HepG2 (cell line): ENCODE data around the gene KREMEN1. TPM values are rescaled to one million over a fixed set of nuclear protein-coding genes. Genes with fewer than 3 reads are reported as not detected.

Experiments used
- ARID2 ChIP-seq: sonication (generic); formaldehyde crosslinking; IDR thresholded peaks from 2 replicates; pipeline ENCODE4 v1.8.1; 2022; ENCODE audit warnings: mild to moderate bottlenecking, missing genetic modification reagents, borderline replicate concordance
- ATM ChIP-seq: fragments of 450-650 bp; IDR thresholded peaks from 2 replicates; pipeline ENCODE4 v1.7.1; 2017; ENCODE audit warnings: mild to moderate bottlenecking, borderline replicate concordance
- CHD4 ChIP-seq: fragments of 200-600 bp; sonication (generic); IDR thresholded peaks from 2 replicates; pipeline ENCODE4 v1.7.0; 2017; ENCODE audit warnings: mild to moderate bottlenecking, low read length, borderline replicate concordance
- ETV5 ChIP-seq: IDR thresholded peaks from 2 replicates; pipeline ENCODE4 v1.6.1; 2018; ENCODE audit warnings: missing biosample characterization, missing genetic modification reagents, inconsistent platforms, borderline replicate concordance
- FLYWCH1 ChIP-seq: sonication (generic); formaldehyde crosslinking; IDR thresholded peaks from 2 replicates; pipeline ENCODE4 v1.8.1; 2023; ENCODE audit warnings: mild to moderate bottlenecking, missing genetic modification reagents
- FOXC1 ChIP-seq: sonication (generic); formaldehyde crosslinking; IDR thresholded peaks from 2 replicates; pipeline ENCODE4 v1.8.0; 2022; ENCODE audit warnings: mild to moderate bottlenecking, missing genetic modification reagents, borderline replicate concordance
- HIVEP1 ChIP-seq: sonication (generic); formaldehyde crosslinking; IDR thresholded peaks from 2 replicates; pipeline ENCODE4 v1.4.0; 2020; ENCODE audit warnings: mild to moderate bottlenecking, missing genetic modification reagents
- HNRNPH1 ChIP-seq: fragments of 200-400 bp; formaldehyde crosslinking; optimal IDR thresholded peaks from 2 replicates; pipeline ENCODE3; 2017; ENCODE audit warnings: mild to moderate bottlenecking, low read depth, low read length
- IRF2 ChIP-seq: IDR thresholded peaks from 2 replicates; pipeline ENCODE4 v1.6.1; 2018; ENCODE audit warnings: missing genetic modification reagents, missing compliant biosample characterization
- KMT2B ChIP-seq: IDR thresholded peaks from 2 replicates; pipeline ENCODE4 v1.6.1; 2016; ENCODE audit warnings: missing genetic modification reagents, missing compliant biosample characterization
- NCOA5 ChIP-seq: sonication (generic); formaldehyde crosslinking; IDR thresholded peaks from 2 replicates; pipeline ENCODE4 v1.4.0; 2020; ENCODE audit warnings: missing genetic modification reagents
- NR2F2 ChIP-seq: IDR thresholded peaks from 2 replicates; pipeline ENCODE4 v1.6.1; 2012; ENCODE audit warnings: low read depth, inconsistent platforms, borderline replicate concordance
- SNAPC2 ChIP-seq: sonication (generic); formaldehyde crosslinking; IDR thresholded peaks from 2 replicates; pipeline ENCODE4 v1.8.1; 2022; ENCODE audit warnings: mild to moderate bottlenecking, missing genetic modification reagents
- U2AF1 ChIP-seq: fragments of 200-400 bp; formaldehyde crosslinking; optimal IDR thresholded peaks from 2 replicates; pipeline ENCODE3; 2017; ENCODE audit warnings: mild to moderate bottlenecking, low read depth, low read length
- ZBTB21 ChIP-seq: sonication (generic); formaldehyde crosslinking; IDR thresholded peaks from 2 replicates; pipeline ENCODE4 v1.4.0; 2020; ENCODE audit warnings: missing genetic modification reagents
- ZBTB38 ChIP-seq: sonication (generic); formaldehyde crosslinking; IDR thresholded peaks from 2 replicates; pipeline ENCODE4 v1.5.1; 2020; ENCODE audit warnings: mild to moderate bottlenecking, missing genetic modification reagents
- ZBTB8A ChIP-seq: sonication (generic); formaldehyde crosslinking; IDR thresholded peaks from 2 replicates; pipeline ENCODE4 v1.4.0; 2020; ENCODE audit warnings: mild to moderate bottlenecking, low read depth, missing genetic modification reagents, borderline replicate concordance
- ZFX ChIP-seq: sonication (generic); formaldehyde crosslinking; IDR thresholded peaks from 2 replicates; pipeline ENCODE4 v1.4.0; 2020; ENCODE audit warnings: mild to moderate bottlenecking, low read depth, missing genetic modification reagents, moderate library complexity
- ZNF12 ChIP-seq: sonication (generic); formaldehyde crosslinking; IDR thresholded peaks from 2 replicates; pipeline ENCODE4 v1.5.0; 2020; ENCODE audit warnings: missing genetic modification reagents
- ZNF543 ChIP-seq: sonication (generic); formaldehyde crosslinking; IDR thresholded peaks from 2 replicates; pipeline ENCODE4 v1.4.0; 2020; ENCODE audit warnings: mild to moderate bottlenecking, missing genetic modification reagents
- ZNF563 ChIP-seq: sonication (generic); formaldehyde crosslinking; IDR thresholded peaks from 2 replicates; pipeline ENCODE4 v1.8.0; 2022; ENCODE audit warnings: mild to moderate bottlenecking, moderate library complexity, missing genetic modification reagents
- ZNF615 ChIP-seq: sonication (generic); formaldehyde crosslinking; IDR thresholded peaks from 2 replicates; pipeline ENCODE4 v1.5.0; 2020; ENCODE audit warnings: mild to moderate bottlenecking, missing genetic modification reagents, borderline replicate concordance
- ZNF790 ChIP-seq: sonication (generic); formaldehyde crosslinking; IDR thresholded peaks from 2 replicates; pipeline ENCODE4 v1.8.0; 2022; ENCODE audit warnings: missing genetic modification reagents, mild to moderate bottlenecking, borderline replicate concordance
- ZSCAN21 ChIP-seq: sonication (generic); formaldehyde crosslinking; IDR thresholded peaks from 2 replicates; pipeline ENCODE4 v1.8.0; 2022; ENCODE audit warnings: mild to moderate bottlenecking, missing genetic modification reagents, moderate library complexity, borderline replicate concordance
- polyA plus RNA-seq, 8 experiments: library from polyadenylated mRNA; depleted of rRNA in 3 of 8; stranded (reverse) in 7 of 8; unstranded in 1 of 8; fragments of >200 nt; fragmentation: Illumina TruSeq in 4 of 8; extraction: Trizol in 4 of 8; gene quantifications; 2 replicates each; pipeline versions ENCODE4 v1.2.1 to v1.2.3, GENCODE V29; 2011 to 2016; ENCODE audit warnings: low read depth in 4 of 8, missing spikeins in 1 of 8, mixed read lengths in 1 of 8; ENCODE audit not compliant: insufficient read depth in 1 of 8
- total RNA-seq, 5 experiments: library from RNA; depleted of rRNA; stranded (reverse); fragments of >200 nt; fragmentation: Illumina TruSeq; extraction: Trizol; gene quantifications; 2 replicates each; pipeline ENCODE4 v1.2.3, GENCODE V29; 2016; ENCODE audit warnings: low read depth in 1 of 5
- TF ChIP-seq, protein P1 (sequence below): sonication (generic); formaldehyde crosslinking; IDR thresholded peaks from 2 replicates; pipeline ENCODE4 v1.8.0; 2022; ENCODE audit warnings: mild to moderate bottlenecking, missing genetic modification reagents, moderate library complexity
- TF ChIP-seq, protein P2 (sequence below): IDR thresholded peaks from 2 replicates; pipeline ENCODE4 v1.6.1; 2016; ENCODE audit warnings: control low read depth
- TF ChIP-seq, protein P3 (sequence below): sonication (generic); formaldehyde crosslinking; IDR thresholded peaks from 2 replicates; pipeline ENCODE4 v1.4.0; 2020; ENCODE audit warnings: mild to moderate bottlenecking, missing genetic modification reagents
- TF ChIP-seq, protein P4 (sequence below): fragments of 450-650 bp; IDR thresholded peaks from 2 replicates; pipeline ENCODE4 v1.6.1; 2016

Gene KREMEN1
- total and polyA plus RNA-seq, 2 of the 13 experiments (the other 11 are each of a cell fraction or from before 2014, with no cell fraction given), result 9.8 to 13.8 TPM

DNA sequence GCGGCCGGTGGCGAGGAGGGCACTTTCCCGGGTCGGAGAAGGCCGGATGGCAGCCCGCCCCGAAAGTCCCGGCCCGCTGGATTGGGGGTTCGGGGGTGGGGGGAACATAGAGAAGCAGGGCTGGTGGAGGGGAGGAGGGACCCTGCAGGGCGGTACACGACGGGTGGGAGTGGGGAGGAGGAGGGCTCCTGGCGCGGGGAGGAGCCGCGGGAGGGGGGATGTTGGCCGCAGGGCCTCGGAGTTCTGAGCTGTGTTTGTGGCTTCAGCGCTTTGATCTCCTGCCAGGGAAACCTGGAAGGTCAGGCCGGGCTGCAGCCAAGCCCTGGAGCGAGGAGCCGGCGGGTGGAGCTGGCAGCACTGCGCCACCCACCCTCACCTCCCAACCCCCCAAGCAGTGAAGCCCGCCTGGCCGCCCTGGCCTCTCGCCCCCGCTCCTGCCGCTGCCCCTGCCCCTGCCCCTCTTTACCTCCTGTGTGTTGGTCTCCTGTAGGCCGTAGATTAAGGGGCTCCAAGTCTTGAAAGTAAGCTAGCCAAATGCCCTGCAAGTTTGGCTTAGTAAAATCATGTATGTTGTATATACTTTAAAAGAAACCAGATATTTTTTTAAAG is 42.1 kb upstream of the KREMEN1 start (continued):
- no peak for TF ChIP-seq ZNF615 (CRISPR knock-in tag)
- no peak for TF ChIP-seq ATM
- TF ChIP-seq HIVEP1 (CRISPR knock-in tag), result no peak
- no peak for TF ChIP-seq ZNF790 (CRISPR knock-in tag)
- TF ChIP-seq ZSCAN21 (CRISPR knock-in tag), result peak; percentile 56; the same call in 1 of the 2 replicates
- no peak for TF ChIP-seq ARID2 (CRISPR knock-in tag)
- TF ChIP-seq ZBTB38 (CRISPR knock-in tag), result peak; percentile 67
- no peak for TF ChIP-seq CHD4
- TF ChIP-seq ZFX (CRISPR knock-in tag), result 0 out of 2 replicates have a peak, but pooled peaks have one; percentile 47
- peak; percentile 74; the same call in 1 of the 2 replicates for TF ChIP-seq ETV5 (CRISPR knock-in tag)
- TF ChIP-seq, protein P1, sequence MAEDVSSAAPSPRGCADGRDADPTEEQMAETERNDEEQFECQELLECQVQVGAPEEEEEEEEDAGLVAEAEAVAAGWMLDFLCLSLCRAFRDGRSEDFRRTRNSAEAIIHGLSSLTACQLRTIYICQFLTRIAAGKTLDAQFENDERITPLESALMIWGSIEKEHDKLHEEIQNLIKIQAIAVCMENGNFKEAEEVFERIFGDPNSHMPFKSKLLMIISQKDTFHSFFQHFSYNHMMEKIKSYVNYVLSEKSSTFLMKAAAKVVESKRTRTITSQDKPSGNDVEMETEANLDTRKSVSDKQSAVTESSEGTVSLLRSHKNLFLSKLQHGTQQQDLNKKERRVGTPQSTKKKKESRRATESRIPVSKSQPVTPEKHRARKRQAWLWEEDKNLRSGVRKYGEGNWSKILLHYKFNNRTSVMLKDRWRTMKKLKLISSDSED (CRISPR knock-in tag), result no peak
- peak; percentile 39; the same call in 1 of the 2 replicates for TF ChIP-seq ZNF12 (CRISPR knock-in tag)
- peak; percentile 40; the same call in 1 of the 2 replicates for TF ChIP-seq ZNF563 (CRISPR knock-in tag)
- TF ChIP-seq FOXC1 (CRISPR knock-in tag), result peak; percentile 68; the same call in 1 of the 2 replicates
- no peak for TF ChIP-seq FLYWCH1 (CRISPR knock-in tag)
- TF ChIP-seq SNAPC2 (CRISPR knock-in tag), result no peak
- TF ChIP-seq HNRNPH1, result no peak
- no peak for TF ChIP-seq U2AF1
- peak; percentile 82 for TF ChIP-seq NR2F2
- peak; percentile 88 for TF ChIP-seq ZNF543
- TF ChIP-seq NCOA5 (CRISPR knock-in tag), result no peak
- TF ChIP-seq, protein P2, sequence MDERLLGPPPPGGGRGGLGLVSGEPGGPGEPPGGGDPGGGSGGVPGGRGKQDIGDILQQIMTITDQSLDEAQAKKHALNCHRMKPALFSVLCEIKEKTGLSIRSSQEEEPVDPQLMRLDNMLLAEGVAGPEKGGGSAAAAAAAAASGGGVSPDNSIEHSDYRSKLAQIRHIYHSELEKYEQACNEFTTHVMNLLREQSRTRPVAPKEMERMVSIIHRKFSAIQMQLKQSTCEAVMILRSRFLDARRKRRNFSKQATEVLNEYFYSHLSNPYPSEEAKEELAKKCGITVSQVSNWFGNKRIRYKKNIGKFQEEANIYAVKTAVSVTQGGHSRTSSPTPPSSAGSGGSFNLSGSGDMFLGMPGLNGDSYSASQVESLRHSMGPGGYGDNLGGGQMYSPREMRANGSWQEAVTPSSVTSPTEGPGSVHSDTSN (CRISPR knock-in tag), result 0 out of 2 replicates have a peak, but pooled peaks have one; percentile 12
- TF ChIP-seq ZBTB8A, result no peak
- TF ChIP-seq, protein P3, sequence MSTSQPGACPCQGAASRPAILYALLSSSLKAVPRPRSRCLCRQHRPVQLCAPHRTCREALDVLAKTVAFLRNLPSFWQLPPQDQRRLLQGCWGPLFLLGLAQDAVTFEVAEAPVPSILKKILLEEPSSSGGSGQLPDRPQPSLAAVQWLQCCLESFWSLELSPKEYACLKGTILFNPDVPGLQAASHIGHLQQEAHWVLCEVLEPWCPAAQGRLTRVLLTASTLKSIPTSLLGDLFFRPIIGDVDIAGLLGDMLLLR, result no peak
- no peak; the same call in 1 of the 2 replicates for TF ChIP-seq KMT2B
- TF ChIP-seq ZBTB21, result no peak
- TF ChIP-seq, protein P4, sequence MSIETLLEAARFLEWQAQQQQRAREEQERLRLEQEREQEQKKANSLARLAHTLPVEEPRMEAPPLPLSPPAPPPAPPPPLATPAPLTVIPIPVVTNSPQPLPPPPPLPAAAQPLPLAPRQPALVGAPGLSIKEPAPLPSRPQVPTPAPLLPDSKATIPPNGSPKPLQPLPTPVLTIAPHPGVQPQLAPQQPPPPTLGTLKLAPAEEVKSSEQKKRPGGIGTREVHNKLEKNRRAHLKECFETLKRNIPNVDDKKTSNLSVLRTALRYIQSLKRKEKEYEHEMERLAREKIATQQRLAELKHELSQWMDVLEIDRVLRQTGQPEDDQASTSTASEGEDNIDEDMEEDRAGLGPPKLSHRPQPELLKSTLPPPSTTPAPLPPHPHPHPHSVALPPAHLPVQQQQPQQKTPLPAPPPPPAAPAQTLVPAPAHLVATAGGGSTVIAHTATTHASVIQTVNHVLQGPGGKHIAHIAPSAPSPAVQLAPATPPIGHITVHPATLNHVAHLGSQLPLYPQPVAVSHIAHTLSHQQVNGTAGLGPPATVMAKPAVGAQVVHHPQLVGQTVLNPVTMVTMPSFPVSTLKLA, result no peak
- peak; percentile 82 for TF ChIP-seq IRF2 (CRISPR knock-in tag)
